Neural progenitor cell (in vitro differentiated cells): Measurements from ENCODE around the gene DCX. TPM values are rescaled to one million over a fixed set of nuclear protein-coding genes. Genes with fewer than 3 reads are reported as not detected.

Source experiments
- DNase-seq: peaks from one replicate; pipeline ENCODE4 v3.0.0-alpha.2; 2016; ENCODE audit warnings: low spot score
- H2AFZ ChIP-seq: fragments of 200-600 bp; sonication (generic); replicated peaks from 2 replicates; pipeline ENCODE4 v1.6.1; 2016; ENCODE audit warnings: antibody characterized with exemption
- H3F3A ChIP-seq: fragments of 200-600 bp; sonication (generic); 2 replicates; pipeline ENCODE4 v1.6.1; 2016; ENCODE audit warnings: antibody characterized with exemption, low read depth
- H3K27ac ChIP-seq: fragments of 200-600 bp; sonication (generic); 2 replicates; pipeline ENCODE4 v1.5.1; 2016; ENCODE audit warnings: mild to moderate bottlenecking
- H3K27me3 ChIP-seq: fragments of 200-600 bp; sonication (generic); 2 replicates; pipeline ENCODE4 v1.6.1; 2016; ENCODE audit warnings: mild to moderate bottlenecking, moderate library complexity
- H3K36me3 ChIP-seq: fragments of 200-600 bp; sonication (generic); 2 replicates; pipeline ENCODE4 v1.5.1; 2016
- H3K4me1 ChIP-seq: fragments of 200-600 bp; sonication (generic); 2 replicates; pipeline ENCODE4 v1.6.1; 2016; ENCODE audit warnings: mixed run types
- H3K4me2 ChIP-seq: fragments of 200-600 bp; sonication (generic); 2 replicates; pipeline ENCODE4 v1.6.1; 2016
- H3K4me3 ChIP-seq: fragments of 200-600 bp; sonication (generic); 2 replicates; pipeline ENCODE4 v1.5.1; 2016
- H3K79me2 ChIP-seq: fragments of 200-600 bp; sonication (generic); 2 replicates; pipeline ENCODE4 v1.6.1; 2016; ENCODE audit warnings: low read depth
- H3K9ac ChIP-seq: fragments of 200-600 bp; sonication (generic); 2 replicates; pipeline ENCODE4 v1.6.1; 2016
- H3K9me3 ChIP-seq: fragments of 200-600 bp; sonication (generic); 2 replicates; pipeline ENCODE4 v1.5.1; 2016; ENCODE audit warnings: low read depth
- H4K20me1 ChIP-seq: fragments of 200-600 bp; sonication (generic); 2 replicates; pipeline ENCODE4 v1.6.1; 2016; ENCODE audit warnings: low read depth
- H3K27ac Mint-ChIP-seq: 3 replicates; pipeline ENCODE4 v1.8.0; 2021; ENCODE audit warnings: mixed read lengths
- H3K27me3 Mint-ChIP-seq: 2 replicates; pipeline ENCODE4 v1.8.0; 2022; ENCODE audit warnings: low read depth, mild to moderate bottlenecking, inconsistent platforms, moderate library complexity, mixed read lengths; ENCODE audit not compliant: insufficient read depth
- H3K36me3 Mint-ChIP-seq: 3 replicates; pipeline ENCODE4 v1.8.0; 2021; ENCODE audit warnings: mixed read lengths
- H3K4me1 Mint-ChIP-seq: 3 replicates; pipeline ENCODE4 v1.8.0; 2021; ENCODE audit warnings: mixed read lengths
- H3K4me3 Mint-ChIP-seq: 3 replicates; pipeline ENCODE4 v1.8.0; 2021; ENCODE audit warnings: mild to moderate bottlenecking, moderate library complexity, mixed read lengths
- H3K9me3 Mint-ChIP-seq: 3 replicates; pipeline ENCODE4 v1.8.0; 2020; ENCODE audit warnings: mixed read lengths
- CTCF ChIP-seq: fragments of 200-600 bp; sonication (generic); IDR thresholded peaks from 2 replicates; pipeline ENCODE4 v1.5.1; 2017; ENCODE audit warnings: antibody characterized with exemption, mild to moderate bottlenecking
- EZH2 ChIP-seq: fragments of 200-600 bp; sonication (generic); IDR thresholded peaks from 2 replicates; pipeline ENCODE4 v1.6.1; 2017; ENCODE audit warnings: antibody characterized with exemption, mild to moderate bottlenecking, moderate library complexity
- EZH2phosphoT487 ChIP-seq: fragments of 200-600 bp; sonication (generic); IDR thresholded peaks from 2 replicates; pipeline ENCODE4 v1.6.1; 2017; ENCODE audit warnings: antibody characterized with exemption
- total RNA-seq: library from RNA; depleted of rRNA; stranded (reverse); fragments of >200 nt; gene quantifications from 2 replicates; pipeline ENCODE4 v1.2.3, GENCODE V29; 2015; ENCODE audit warnings: low replicate concordance

Gene DCX
- total RNA-seq, 1 donor from 2014 or later, result 4.8 TPM

- peaks cover 63% of the 10 kb centered on the region for H3K79me2 ChIP-seq
- H3K4me1 ChIP-seq, result peaks cover 54% of the 10 kb centered on the region
- H4K20me1 ChIP-seq, result no peaks in the 10 kb centered on the region
- Mint-ChIP-seq H3K4me3 (no peak overlapping the region), H3K4me1 (peaks cover 3% of the 10 kb centered on the region), H3K27ac (no peak overlapping the region), H3K9me3 (no peaks in the 10 kb centered on the region), H3K27me3 (peaks cover 2% of the 10 kb centered on the region), H3K36me3 (no peaks in the 10 kb centered on the region)
- H3K27me3 ChIP-seq, result no peaks in the 10 kb centered on the region
- H3K27ac ChIP-seq, result no peak overlapping the region
- H3K9me3 ChIP-seq, result no peaks in the 10 kb centered on the region
- peak overlapping the region; percentile 30 for H2AFZ ChIP-seq
- no peak for DNase-seq
- peak overlapping the region; percentile 30 for H3K9ac ChIP-seq
- no peaks in the 10 kb centered on the region for H3K36me3 ChIP-seq
- peak overlapping the region; percentile 92 for H3K4me2 ChIP-seq
- peak overlapping the region; percentile 59 for H3K4me3 ChIP-seq
- peaks cover 6% of the 10 kb centered on the region for H3F3A ChIP-seq
- TF ChIP-seq EZH2 (no peak), EZH2phosphoT487 (no peak), CTCF (no peak)
Measured at GRCh38 chrX:111268506-111268905, 143.5 kb downstream of the DCX start.

GRCh38 chrX:111265486-111265885, 146.5 kb downstream of the DCX start:
- H3K4me3 Mint-ChIP-seq, result no peak overlapping the region
- H3K9ac ChIP-seq, result no peak overlapping the region
- H3K27ac ChIP-seq, result no peak overlapping the region
- peaks cover 2% of the 10 kb centered on the region for H3K27me3 Mint-ChIP-seq
- TF ChIP-seq CTCF (no peak), EZH2 (no peak), EZH2phosphoT487 (no peak)
- no peak overlapping the region for H2AFZ ChIP-seq
- H3K79me2 ChIP-seq, result peaks cover 63% of the 10 kb centered on the region
- no peaks in the 10 kb centered on the region for H3K36me3 ChIP-seq
- no peak overlapping the region for H3K27ac Mint-ChIP-seq
- H3K36me3 Mint-ChIP-seq, result no peaks in the 10 kb centered on the region
- no peak overlapping the region for H3K4me3 ChIP-seq
- H4K20me1 ChIP-seq, result no peaks in the 10 kb centered on the region
- no peaks in the 10 kb centered on the region for H3K27me3 ChIP-seq
- H3K9me3 Mint-ChIP-seq, result no peaks in the 10 kb centered on the region
- DNase-seq, result no peak
- H3F3A ChIP-seq, result no peaks in the 10 kb centered on the region
- H3K9me3 ChIP-seq, result no peaks in the 10 kb centered on the region
- H3K4me2 ChIP-seq, result no peak overlapping the region
- peaks cover 8% of the 10 kb centered on the region for H3K4me1 Mint-ChIP-seq
- peaks cover 63% of the 10 kb centered on the region for H3K4me1 ChIP-seq

- no peak overlapping the region for H3K27ac ChIP-seq
- no peaks in the 10 kb centered on the region for H3F3A ChIP-seq
- H3K9me3 ChIP-seq, result no peaks in the 10 kb centered on the region
- peaks cover 2% of the 10 kb centered on the region for H3K27me3 Mint-ChIP-seq
- no peaks in the 10 kb centered on the region for H3K36me3 ChIP-seq
- H3K36me3 Mint-ChIP-seq, result no peaks in the 10 kb centered on the region
- H2AFZ ChIP-seq, result no peak overlapping the region
- peaks cover 52% of the 10 kb centered on the region for H3K79me2 ChIP-seq
- H4K20me1 ChIP-seq, result no peaks in the 10 kb centered on the region
- no peak overlapping the region for H3K9ac ChIP-seq
- peaks cover 63% of the 10 kb centered on the region for H3K4me1 ChIP-seq
- no peak overlapping the region for H3K27ac Mint-ChIP-seq
- peaks cover 5% of the 10 kb centered on the region for H3K4me1 Mint-ChIP-seq
- DNase-seq, result no peak
- H3K27me3 ChIP-seq, result no peaks in the 10 kb centered on the region
- no peak overlapping the region for H3K4me2 ChIP-seq
- H3K9me3 Mint-ChIP-seq, result no peaks in the 10 kb centered on the region
- H3K4me3 ChIP-seq, result no peak overlapping the region
- TF ChIP-seq CTCF (peak; percentile 30), EZH2 (no peak), EZH2phosphoT487 (no peak)
- H3K4me3 Mint-ChIP-seq, result no peak overlapping the region
Measured at GRCh38 chrX:111264385-111264784, 147.6 kb downstream of the DCX start.
